GM21423 (cell line): ENCODE data around the gene HORMAD2.
A peak's percentile ranks its signal among the peaks of the same experiment; 100 is the strongest.
"Not testable (repeated sequence)": the region's sequence is repeated elsewhere in the genome, so short reads cannot be mapped to it uniquely, and the experiment has no call there.

Source experiments
- ATAC-seq: cut with Tn5 transposase; IDR thresholded peaks from one replicate; pipeline ENCODE4 v1.9.1; 2021; ENCODE audit warnings: mild to moderate bottlenecking, moderate library complexity; ENCODE audit not compliant: unreplicated experiment

Gene HORMAD2

GRCh38 chr22:30205281-30206115 lies 125.2 kb downstream of the HORMAD2 start:
- ATAC-seq = no peak

GRCh38 chr22:30206944-30207343 lies 126.7 kb downstream of the HORMAD2 start:
- no peak for ATAC-seq

- ATAC-seq = no peak
Measured at GRCh38 chr22:30208631-30209603, 128.7 kb downstream of the HORMAD2 start.

- ATAC-seq = no peak
Measured at GRCh38 chr22:30209642-30210041, 129.4 kb downstream of the HORMAD2 start.

- ATAC-seq = no peak
Measured at GRCh38 chr22:30210235-30210909, 130.1 kb downstream of the HORMAD2 start.

GRCh38 chr22:30211124-30211820 lies 131.0 kb downstream of the HORMAD2 start:
- ATAC-seq = no peak

GRCh38 chr22:30212363-30212995 lies 132.2 kb downstream of the HORMAD2 start:
- no peak for ATAC-seq

GRCh38 chr22:30212996-30213441 lies 132.8 kb downstream of the HORMAD2 start:
- no peak for ATAC-seq

- ATAC-seq = no peak
Measured at GRCh38 chr22:30214703-30215407, 134.6 kb downstream of the HORMAD2 start.

GRCh38 chr22:30216272-30216671 lies 136.0 kb downstream of the HORMAD2 start:
- not testable (repeated sequence) for ATAC-seq

GRCh38 chr22:30216710-30217109 lies 136.4 kb downstream of the HORMAD2 start:
- no peak for ATAC-seq

- no peak for ATAC-seq
Measured at GRCh38 chr22:30217698-30218560, 137.7 kb downstream of the HORMAD2 start.

GRCh38 chr22:30219049-30219654 lies 138.9 kb downstream of the HORMAD2 start:
- ATAC-seq = no peak

- ATAC-seq = no peak
Measured at GRCh38 chr22:30219668-30220278, 139.5 kb downstream of the HORMAD2 start.

GRCh38 chr22:30220338-30221012 lies 140.2 kb downstream of the HORMAD2 start:
- ATAC-seq = no peak

- ATAC-seq = peak; percentile 42
Measured at GRCh38 chr22:30221121-30221992, 141.1 kb downstream of the HORMAD2 start.
